GM03348 (cell line): ENCODE results near the gene FARP2.
A peak's percentile ranks its signal among the peaks of the same experiment; 100 is the strongest.
"Not testable (repeated sequence)": the region's sequence is repeated elsewhere in the genome, so short reads cannot be mapped to it uniquely, and the experiment has no call there.

Experiments used
- DNase-seq: peaks from one replicate; pipeline ENCODE4 v3.0.0; 2012; ENCODE audit warnings: low spot score

Gene FARP2

DNA sequence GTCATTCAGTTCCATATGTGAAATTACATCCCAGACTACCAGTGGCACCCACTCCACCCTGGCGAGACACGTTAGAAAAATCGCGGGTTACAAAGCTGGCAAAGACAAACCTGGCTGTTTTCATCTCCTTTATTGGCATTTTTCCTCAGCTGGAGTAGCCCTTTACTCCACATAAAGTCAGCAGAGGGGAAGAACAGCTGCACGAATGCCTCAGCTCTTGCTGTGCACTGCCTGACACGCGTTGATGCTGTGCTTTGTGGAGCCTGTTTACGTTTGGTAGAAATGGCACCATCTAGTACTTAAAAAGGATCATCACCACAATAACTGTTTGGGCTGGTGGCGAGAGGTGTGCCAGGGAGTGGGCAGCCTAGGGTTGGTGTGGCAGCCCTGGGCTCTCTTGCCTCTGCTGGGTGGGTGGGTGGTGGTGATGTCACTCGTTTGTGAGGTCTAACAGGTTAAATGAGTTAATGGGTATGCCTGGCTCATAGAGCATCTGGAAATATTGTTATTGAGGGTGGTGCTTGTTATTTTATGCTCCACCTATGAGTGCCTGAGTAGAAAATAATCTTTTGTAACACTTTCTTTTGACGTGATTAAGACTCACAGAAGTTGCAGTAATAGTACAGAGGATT is 16.4 kb downstream of the FARP2 start:
- DNase-seq = no peak

DNA sequence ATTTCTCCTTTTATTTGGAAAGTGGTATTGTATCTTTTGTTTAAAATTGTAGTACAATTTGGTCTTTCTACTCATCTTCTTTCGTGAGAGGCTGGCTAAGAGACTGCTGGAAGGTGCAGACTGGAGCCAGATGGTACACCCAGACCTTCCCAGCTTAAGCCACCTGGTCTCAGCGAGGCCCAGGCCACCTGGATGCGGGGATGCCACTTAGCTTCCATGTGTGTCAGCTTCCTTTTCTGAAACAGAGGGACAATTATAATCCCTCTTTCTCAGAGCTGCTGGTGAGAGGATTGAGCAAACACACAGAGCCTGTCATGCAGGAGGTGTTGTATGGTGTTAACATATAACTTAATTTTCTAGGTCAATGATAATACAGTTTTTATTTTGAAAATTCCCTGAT is 17.4 kb downstream of the FARP2 start:
- no peak for DNase-seq

DNA sequence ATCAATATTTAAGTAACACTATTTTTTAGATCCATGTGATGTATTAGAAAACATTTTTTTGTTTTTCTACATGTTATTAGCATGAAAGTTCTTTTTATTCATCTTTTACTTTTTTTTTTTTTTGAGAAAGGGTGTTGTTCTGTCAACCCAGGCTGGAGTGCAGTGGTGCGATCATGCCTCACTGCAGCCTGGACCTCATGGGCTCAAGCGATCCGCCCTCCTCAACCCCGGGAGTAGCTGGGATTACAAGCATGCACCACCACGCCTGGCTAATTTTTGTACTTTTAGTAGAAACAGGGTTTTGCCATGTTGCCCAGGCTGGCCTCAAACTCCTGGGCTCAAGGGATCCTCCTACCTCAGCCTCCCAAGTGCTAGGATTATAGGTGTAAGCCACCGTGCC is 17.8 kb downstream of the FARP2 start:
- not testable (repeated sequence) for DNase-seq

DNA sequence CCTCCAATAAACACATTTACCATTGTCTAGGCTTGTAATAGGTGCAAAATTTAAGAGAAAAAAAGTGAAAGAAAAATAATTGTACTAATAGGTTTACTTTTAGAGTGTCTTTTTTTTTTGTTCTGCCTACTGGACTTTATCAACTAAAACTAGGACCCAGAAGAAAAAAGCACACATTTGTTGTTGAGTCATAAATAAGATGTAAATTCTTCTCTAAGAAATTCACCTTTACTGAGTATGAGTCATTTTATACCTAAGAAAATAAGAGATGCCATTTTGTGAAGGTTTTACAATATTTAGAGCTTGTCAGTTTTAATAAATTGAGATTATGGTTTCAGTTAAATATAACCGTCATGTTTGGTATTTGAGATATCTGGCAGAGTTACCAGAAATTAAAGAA is 19.2 kb downstream of the FARP2 start:
- no peak for DNase-seq

DNA sequence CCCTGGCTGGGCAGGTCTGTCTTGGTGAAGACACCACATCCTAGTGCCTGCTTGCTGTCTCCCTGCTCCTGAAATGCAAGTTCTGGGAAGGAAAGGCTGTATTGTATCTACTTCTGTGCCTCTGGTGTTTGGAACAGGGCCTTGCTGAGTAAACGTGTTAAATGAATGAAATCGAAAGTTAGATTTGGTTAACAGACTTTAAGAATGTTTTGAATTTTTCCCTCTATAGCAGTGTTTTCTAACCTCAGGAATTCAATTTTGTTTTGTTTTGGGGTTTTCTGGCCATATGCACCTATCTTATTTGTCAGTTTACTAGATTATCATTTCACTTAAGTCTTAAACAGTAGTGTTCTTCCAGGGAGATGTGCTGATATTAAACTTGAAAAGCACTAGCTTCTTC is 20.7 kb downstream of the FARP2 start:
- DNase-seq = no peak

DNA sequence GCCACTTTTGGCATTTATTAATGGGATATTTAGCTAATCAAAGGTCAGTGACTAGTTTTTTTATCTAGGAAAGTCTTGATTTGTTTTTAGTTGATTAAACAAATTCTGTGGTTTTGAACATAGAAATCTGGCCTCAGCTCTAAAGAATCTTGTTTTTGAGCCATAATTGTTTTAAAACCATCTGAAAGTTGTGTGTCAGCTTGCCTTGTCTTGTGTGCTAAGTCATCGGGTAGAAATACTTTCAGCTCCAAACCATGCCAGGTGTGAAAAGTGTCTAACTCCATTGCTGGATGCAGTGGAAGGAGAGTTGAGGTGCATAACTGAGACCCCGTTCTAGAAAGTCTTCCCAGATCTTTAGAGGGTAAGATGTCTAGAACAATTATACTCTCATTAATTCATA is 22.7 kb downstream of the FARP2 start:
- peak; percentile 44 for DNase-seq

DNA sequence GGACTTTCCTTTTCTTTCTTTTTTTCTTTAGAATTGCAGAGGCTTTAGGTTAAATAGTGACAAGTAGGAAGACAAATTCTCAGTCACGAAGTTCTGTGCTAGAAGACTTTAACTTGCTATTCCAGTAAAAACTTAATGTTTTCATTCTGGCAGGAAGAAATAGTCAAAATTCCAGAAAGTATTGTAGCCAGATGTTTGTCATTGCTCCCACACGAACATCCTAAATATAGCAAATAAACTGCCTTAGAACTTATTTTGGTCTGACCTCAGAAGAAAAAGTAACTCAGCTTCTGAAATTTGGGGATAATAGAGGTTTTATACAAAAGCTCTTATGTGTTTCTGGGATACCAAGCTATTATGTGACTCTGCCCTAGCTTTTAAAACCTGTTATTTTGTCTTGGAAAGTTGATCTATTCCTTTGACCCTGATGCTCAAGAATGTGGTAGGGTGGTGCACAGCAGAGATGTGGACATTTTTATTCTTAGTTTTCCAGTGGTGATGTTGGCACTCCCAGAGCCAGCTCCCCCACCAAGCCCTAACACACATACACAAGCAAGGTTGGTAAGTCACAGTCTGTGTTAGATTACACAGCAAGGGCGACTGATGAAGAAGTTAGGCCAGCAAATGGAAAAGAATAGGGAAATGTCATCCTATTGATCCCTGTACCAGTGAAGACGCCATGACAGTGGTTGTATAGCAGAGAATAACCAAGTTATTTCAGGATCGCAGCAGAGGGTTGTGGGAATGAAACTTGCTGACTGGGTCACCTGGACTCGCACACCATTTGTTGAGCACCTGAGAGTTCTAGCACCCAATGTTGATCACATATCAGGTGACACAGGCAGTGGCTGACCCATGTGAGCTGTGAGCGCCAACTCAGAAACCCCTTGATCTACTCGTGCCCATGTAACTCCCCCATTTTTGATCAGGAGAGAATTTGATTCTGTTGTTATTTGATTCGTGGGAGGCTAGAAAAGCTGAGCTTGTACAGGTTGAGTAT is 23.7 kb downstream of the FARP2 start:
- peak; percentile 66 for DNase-seq

DNA sequence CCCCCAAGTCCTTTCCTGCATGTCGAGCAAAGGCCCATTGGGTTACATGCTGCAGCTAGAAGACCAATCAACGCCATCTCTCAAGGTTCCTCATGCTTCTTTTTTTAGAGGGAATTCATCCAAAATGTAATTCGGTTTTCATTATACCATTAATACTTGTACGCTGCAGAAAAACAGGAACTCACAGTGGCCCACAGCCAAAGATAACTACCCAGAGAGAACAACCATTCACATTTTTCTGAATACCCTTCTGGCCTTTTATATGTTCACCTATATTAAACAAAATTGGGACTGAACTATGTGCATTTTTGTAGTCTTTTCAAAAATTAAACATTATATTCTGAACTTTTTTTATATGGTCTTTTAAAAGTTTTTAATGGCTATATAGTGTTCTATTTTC is 25.8 kb downstream of the FARP2 start:
- DNase-seq = no peak

DNA sequence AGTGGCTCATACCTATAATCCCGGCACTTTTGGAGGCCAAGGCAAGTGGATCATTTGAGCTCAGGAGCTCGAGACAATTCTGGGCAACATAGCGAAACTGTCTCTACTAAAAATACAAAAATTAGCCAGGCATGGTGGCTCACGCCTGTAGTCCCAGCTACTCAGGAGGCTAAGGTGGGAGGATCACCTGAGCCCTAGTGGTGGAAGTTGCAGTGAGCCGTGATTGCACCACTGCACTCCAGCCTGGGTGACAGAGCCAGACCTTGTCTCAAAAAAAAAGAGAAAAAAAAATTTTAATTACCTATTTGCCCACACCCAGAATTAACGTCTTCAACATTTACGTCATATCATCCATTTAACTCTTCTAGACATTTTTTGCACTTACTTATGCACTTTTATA is 29.4 kb downstream of the FARP2 start:
- not testable (repeated sequence) for DNase-seq

DNA sequence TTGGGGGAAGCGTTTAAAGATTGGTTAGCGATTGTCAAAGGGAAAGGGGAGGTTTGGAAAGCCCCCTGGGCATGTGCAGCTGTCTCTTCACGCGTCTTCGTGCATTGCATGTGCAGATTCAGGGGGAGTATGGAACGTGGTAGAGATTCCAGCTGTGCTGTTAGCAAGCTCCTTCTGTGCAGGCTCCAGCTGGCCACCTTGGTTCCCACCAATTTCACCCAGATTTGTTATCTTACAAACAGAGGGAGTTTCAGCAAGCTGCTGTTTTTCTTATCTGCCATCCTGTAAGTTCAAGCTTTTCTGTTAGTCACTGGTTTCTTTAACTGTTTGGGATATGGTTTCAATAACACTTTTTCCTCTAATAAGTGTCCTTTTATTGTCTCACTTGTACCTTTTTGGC is 30.4 kb downstream of the FARP2 start:
- DNase-seq = no peak

DNA sequence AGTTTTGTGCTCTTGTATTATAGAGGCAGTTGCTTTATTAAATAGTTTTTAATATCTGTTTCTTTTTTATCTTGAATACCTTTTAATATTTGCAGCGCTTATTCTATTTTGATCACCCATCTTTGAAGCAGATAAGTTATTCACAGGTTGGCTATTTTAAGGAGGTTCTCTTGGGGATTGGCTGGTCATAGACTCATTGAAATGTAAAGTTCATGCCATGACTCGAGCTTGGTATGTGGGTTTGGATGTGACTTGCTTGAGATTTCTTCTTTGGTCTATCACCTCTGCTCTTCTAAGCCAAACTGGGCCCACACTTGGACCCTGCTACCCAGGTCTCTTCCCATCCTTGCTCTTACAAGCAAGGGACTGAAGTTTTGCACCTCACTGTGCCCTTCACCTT is 33.6 kb downstream of the FARP2 start:
- no peak for DNase-seq

DNA sequence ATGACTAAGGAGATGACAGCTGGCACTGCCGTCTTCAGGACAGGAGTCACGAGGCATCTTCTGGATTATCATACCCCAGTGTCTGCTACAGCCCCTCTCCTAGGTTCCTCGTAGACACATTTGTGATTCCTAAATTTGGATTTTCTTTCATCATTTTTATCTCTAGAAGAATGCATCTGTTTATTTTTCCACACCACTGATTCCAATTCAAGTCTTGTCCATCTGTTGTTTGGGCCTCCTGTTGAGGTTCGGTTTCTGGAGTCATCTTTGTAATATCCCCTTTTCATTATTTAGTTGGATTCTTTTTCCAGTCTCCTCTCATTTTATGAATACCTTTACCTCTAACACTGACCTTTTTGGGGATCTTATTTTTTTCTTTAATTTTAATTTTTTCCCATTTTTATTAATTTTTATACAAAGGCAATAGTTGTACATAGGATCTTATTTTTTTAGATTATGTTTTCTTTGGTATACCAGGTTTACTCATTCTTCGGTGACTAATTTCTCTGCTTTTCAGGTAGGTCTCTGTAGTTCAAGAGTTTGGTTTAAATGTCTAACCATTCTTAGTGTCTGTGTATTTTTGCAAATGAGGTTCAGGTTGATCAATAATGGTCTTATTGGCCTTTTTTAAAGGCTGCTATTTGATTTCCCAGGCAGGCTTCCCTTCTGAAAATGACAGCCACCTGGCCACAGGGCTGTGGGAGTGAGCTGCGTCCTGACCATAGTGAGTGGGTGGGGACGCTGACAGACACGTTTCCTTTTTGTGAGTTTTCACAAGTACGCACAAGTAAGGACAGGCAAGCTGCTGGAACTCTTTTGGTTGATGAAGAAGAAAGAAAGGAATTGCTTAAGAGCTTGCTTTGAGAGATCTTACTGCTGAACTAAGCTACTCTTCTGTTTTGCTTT is 34.5 kb downstream of the FARP2 start:
- no peak for DNase-seq

DNA sequence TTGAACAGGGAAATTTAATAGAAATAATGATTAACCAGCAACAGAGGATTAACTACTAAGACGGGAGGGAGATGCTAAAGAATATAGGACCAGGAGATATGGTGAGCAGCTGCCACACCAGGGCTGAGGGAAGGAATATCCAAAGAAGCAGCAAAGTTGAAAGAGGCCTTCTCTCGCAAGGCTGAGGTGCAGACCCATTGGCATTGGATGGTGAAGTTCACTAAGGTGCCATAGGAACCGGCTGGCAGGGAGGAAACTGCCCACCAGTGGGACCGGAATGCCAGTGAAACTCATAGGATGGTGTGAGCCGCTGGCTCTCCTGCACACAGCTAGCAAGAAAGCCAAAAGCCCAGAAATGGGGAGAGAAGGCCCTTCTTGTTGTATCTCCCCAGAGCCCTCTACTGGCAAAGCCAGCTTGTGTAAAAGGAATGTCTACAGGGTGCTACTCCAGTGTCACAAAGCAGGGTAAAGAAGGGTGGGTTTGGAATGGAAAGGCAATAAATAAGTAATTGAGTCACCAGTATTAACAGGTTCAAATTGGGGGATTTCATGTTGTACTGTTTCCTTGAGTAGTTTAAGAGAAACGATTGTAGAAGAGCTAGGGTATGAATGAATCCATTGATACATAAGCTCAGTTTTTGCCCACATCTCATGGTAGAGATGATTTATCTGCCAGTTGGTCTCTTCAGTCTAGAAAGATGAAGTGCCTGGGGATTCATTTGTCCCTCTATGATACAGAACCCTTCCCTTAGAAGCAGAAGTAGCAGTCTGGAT is 36.0 kb downstream of the FARP2 start:
- DNase-seq = peak; percentile 62

DNA sequence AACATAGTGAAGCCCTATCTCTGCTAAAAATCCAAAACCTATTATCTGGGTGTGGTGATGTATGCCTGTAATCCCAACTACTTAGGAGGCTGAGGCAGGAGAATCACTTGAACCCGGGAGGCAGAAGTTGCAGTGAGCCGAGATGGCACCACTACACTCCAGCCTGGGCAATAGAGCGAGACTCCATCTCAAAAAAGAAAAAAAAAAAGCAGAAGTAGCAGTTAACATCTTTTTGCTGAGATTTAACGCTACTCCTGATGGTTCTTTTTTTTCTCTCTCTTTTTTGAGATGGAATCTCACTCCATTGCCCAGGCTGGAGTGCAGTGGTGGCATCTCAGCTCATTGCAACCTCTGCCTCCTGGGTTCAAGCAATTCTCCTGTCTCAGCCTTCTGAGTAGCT is 36.7 kb downstream of the FARP2 start:
- not testable (repeated sequence) for DNase-seq

DNA sequence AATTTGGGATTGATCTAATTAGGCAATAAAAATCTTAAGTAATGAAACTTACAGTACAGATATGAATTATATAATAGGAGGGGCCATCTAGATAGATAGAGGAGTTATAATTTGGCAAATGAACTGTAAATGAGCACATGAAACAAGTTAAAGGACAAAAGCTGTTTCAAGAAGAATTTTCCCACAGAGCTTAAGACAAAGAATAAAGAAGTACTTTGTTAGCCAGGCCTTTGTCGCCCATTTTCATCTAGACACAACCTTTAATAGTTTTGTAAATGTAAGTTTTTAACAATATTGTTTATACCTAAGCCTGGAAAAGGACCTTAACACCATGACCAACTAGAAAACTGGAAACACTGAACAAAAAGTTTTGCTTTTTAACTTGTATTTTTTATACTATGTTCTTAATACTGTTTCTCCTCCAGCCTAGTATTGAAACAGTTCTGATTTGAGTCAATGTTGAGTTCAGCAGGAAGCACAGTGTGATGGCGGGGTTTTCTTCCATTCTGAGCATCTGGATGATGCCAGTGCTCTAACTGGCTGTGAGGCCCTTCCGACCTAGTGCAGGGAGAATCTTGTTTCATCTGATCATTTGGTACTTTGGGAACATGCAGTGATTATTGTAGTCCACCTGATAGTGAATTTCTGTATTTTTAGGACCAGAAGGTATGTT is 37.6 kb downstream of the FARP2 start:
- DNase-seq = no peak

DNA sequence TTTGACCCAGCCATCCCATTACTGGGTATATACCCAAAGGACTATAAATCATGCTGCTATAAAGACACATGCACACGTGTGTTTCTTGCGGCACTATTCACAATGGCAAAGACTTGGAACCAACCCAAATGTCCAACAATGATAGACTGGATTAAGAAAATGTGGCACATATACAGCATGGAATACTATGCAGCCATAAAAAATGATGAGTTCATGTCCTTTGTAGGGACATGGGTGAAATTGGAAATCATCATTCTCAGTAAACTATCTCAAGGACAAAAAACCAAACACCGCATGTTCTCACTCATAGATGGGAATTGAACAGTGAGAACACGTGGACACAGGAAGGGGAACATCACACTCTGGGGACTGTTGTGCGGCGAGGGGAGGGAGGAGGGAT is 40.7 kb downstream of the FARP2 start:
- DNase-seq = not testable (repeated sequence)

DNA sequence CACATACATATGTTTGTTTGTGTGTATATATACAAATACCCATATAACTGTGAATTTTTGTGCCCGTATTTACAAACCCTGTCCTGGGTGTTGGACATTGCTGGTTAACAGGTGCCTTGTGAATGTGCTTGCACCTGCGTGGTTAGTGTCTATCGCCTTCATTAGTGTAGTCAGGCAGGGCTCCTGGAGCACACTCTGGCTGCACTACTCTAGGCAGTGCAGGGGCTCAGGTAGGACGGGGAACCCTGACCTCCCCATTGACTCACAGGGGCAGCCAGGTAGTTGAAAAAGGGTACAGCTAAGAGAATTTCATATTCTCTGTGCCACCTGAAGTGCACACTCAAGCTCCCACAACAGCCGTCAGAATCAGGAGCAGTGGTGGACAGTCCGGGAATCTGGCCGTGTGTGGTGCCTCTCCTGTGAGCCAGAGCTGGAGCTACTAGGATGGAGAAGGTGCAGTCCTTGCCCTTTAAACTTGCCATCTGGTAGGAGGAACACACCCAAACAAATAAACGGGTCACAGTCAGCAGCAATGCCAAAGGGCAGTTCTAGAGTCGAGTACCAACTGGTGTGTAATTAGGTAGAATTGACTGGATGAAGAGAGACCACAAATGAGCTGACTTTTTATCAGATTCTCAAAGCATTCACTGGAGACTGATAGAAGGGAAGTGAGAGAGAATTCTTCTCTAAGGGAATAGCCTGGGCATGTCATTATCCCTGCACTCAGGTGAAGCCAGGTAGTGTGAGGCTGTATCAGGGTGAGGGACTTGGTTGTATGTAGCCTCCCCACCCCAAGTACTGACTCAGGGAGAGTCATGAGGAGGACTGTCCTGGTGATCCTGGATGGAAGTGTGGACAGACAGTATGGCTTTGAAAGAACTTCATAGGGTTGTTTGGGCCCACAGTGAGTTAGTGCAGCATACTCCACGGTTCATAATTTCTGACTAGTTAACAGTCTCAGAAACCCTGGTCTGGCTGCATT is 44.1 kb downstream of the FARP2 start:
- no peak for DNase-seq

DNA sequence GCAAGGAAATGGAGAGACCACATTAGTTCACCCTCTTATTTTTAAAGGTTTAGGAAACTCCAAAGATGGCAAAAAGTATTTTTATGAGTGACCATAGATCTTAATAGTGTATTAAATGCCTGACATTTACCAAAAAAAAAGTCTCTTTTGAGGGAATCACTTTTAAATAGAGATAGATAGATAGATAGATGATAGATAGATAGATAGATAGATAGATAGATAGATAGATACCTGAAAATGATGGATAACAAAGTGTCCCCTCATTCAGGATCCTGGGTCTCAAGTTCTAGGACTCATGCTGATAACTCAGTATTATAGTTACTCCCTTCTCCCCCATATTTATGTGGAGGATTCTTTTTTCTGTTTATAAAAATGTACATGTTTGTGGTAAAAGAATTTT is 52.8 kb downstream of the FARP2 start:
- DNase-seq = no peak

DNA sequence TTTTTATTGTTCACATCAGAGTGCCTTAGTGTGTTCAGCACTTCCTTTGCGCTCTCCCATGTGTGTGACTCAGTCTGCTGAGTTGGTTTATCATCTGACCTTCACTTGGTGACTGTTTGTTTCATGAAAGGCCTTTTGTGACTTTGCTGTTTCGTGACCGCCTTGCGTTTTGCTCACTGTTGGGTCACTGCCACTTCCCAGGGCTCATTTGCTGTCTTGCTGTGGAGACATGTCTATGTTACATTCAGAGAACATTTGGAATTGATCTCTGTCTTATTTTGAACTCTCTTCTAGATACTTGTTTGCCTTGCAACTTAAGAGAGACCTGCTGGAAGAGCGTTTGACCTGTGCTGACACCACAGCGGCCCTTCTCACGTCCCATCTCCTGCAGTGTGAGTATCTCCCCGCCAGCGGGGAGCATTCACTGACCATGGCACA is 54.7 kb downstream of the FARP2 start:
- no peak for DNase-seq

DNA sequence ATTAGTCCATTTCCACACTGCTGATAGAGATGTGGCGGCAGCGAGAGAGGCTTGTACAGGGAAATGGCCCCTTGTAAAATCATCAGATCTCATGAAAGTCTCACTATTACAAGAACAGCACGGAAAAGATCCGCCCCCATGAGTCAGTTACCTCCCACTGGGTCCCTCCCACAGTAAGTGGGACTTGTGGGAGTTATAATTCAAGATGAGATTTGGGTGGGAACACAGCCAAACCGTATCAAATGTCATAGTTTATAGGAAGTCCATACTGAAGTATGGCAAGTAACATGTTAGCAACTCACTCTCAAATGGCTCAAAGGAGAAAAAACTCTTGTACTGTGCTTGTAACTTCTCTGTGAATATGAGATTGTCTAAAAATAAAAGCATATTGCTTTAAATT is 56.1 kb downstream of the FARP2 start:
- no peak for DNase-seq
